ENCODE results near the gene TMEM165.
"Not testable (repeated sequence)": the region's sequence is repeated elsewhere in the genome, so short reads cannot be mapped to it uniquely, and the experiment has no call there.

The TMEM165 gene

GRCh38 chr4:55395529-55396307 lies at the start of gene TMEM165:
Gene TMEM165 (plus strand): TSS chr4:55395957. CDS start chr4:55396190, 233 bp downstream.
- DNase-seq: peak; percentile 88

- DNase-seq: peak; percentile 73
Observed at GRCh38 chr4:55345980-55346850, 49.5 kb upstream of the TMEM165 start, which contains the start of gene SRD5A3. Gene SRD5A3 (plus strand): TSS chr4:55346242. CDS start chr4:55346337, 95 bp downstream.

- DNase-seq: no peak
Observed at GRCh38 chr4:55346851-55347255, 48.9 kb upstream of the TMEM165 start.

- DNase-seq: no peak
Observed at GRCh38 chr4:55347610-55348228, 48.0 kb upstream of the TMEM165 start.

GRCh38 chr4:55348466-55348865 lies 47.3 kb upstream of the TMEM165 start:
- DNase-seq: no peak

- DNase-seq: not testable (repeated sequence)
Observed at GRCh38 chr4:55350870-55351269, 44.9 kb upstream of the TMEM165 start.

- DNase-seq: no peak
Observed at GRCh38 chr4:55351824-55352223, 43.9 kb upstream of the TMEM165 start.

- no peak for DNase-seq
Observed at GRCh38 chr4:55352726-55353125, 43.0 kb upstream of the TMEM165 start.

GRCh38 chr4:55353228-55353747 lies 42.5 kb upstream of the TMEM165 start:
- DNase-seq: not testable (repeated sequence)

- no peak for DNase-seq
Observed at GRCh38 chr4:55354648-55355047, 41.1 kb upstream of the TMEM165 start.

- no peak for DNase-seq
Observed at GRCh38 chr4:55355555-55355954, 40.2 kb upstream of the TMEM165 start.

GRCh38 chr4:55356991-55357461 lies 38.7 kb upstream of the TMEM165 start:
- DNase-seq: no peak

GRCh38 chr4:55358246-55358645 lies 37.5 kb upstream of the TMEM165 start:
- DNase-seq: no peak

GRCh38 chr4:55358668-55359067 lies 37.1 kb upstream of the TMEM165 start:
- DNase-seq: no peak

GRCh38 chr4:55359397-55359916 lies 36.3 kb upstream of the TMEM165 start:
- no peak for DNase-seq

- DNase-seq: not testable (repeated sequence)
Observed at GRCh38 chr4:55362938-55363337, 32.8 kb upstream of the TMEM165 start.

GRCh38 chr4:55363691-55364351 lies 31.9 kb upstream of the TMEM165 start:
- DNase-seq: no peak

- DNase-seq: no peak
Observed at GRCh38 chr4:55364691-55365344, 30.9 kb upstream of the TMEM165 start.

- no peak for DNase-seq
Observed at GRCh38 chr4:55365345-55365728, 30.4 kb upstream of the TMEM165 start.

GRCh38 chr4:55366621-55367020 lies 29.1 kb upstream of the TMEM165 start:
- DNase-seq: no peak

- no peak for DNase-seq
Observed at GRCh38 chr4:55367084-55367722, 28.6 kb upstream of the TMEM165 start.

Measured in SHP77 treated with DMSO at 0.1 percent for 48 hours (cell line).